Measurements from ENCODE around the gene SOX11. TPM values are rescaled to one million over a fixed set of nuclear protein-coding genes. Genes with fewer than 3 reads are reported as not detected.

Gene SOX11
- total RNA-seq, 2 donors from 2014 or later, result not detected

- no peak for DNase-seq (ENCODE audit: low spot score)
- intact Hi-C loops (cut with DNase I), result no loop called here
Observed at GRCh38 chr2:5690718-5691220, 1.4 kb upstream of the SOX11 start.

GRCh38 chr2:5691221-5691984 is 781 bp upstream of the SOX11 start:
- no peak for DNase-seq (ENCODE audit: low spot score)
- intact Hi-C loops (cut with DNase I), result no loop called here

- no peak for DNase-seq (ENCODE audit: low spot score)
- intact Hi-C loops (cut with DNase I), result no loop called here
Observed at GRCh38 chr2:5692561-5693286, 540 bp downstream of the SOX11 start.

- intact Hi-C loops (cut with DNase I), result no loop called here
- DNase-seq (ENCODE audit: low spot score), result no peak
Observed at GRCh38 chr2:5693287-5694201, 1.4 kb downstream of the SOX11 start.

- intact Hi-C loops (cut with DNase I), result no loop called here
Observed at GRCh38 chr2:5694306-5694705, 2.1 kb downstream of the SOX11 start.

GRCh38 chr2:5695654-5696403 is 3.6 kb downstream of the SOX11 start:
- DNase-seq (ENCODE audit: low spot score), result no peak
- intact Hi-C loops (cut with DNase I), result no loop called here

More at GRCh38 chr2:5694306-5694705, 2.1 kb downstream of the SOX11 start:
- DNase-seq (ENCODE audit: low spot score), result no peak

GRCh38 chr2:5696404-5696944 is 4.3 kb downstream of the SOX11 start:
- intact Hi-C loops (cut with DNase I), result no loop called here
- no peak for DNase-seq (ENCODE audit: low spot score)

- intact Hi-C loops (cut with DNase I), result no loop called here
- DNase-seq (ENCODE audit: low spot score), result no peak
Observed at GRCh38 chr2:5696945-5697521, 4.8 kb downstream of the SOX11 start.

GRCh38 chr2:5697562-5697961 is 5.4 kb downstream of the SOX11 start:
- DNase-seq (ENCODE audit: low spot score), result no peak

GRCh38 chr2:5698134-5698533 is 6.0 kb downstream of the SOX11 start:
- no peak for DNase-seq (ENCODE audit: low spot score)
- intact Hi-C loops (cut with DNase I), result no loop called here

More at GRCh38 chr2:5697562-5697961, 5.4 kb downstream of the SOX11 start:
- intact Hi-C loops (cut with DNase I), result no loop called here

- intact Hi-C loops (cut with DNase I), result no loop called here
- DNase-seq (ENCODE audit: low spot score), result no peak
Observed at GRCh38 chr2:5699963-5700362, 7.8 kb downstream of the SOX11 start.

GRCh38 chr2:5700551-5700950 is 8.4 kb downstream of the SOX11 start:
- no peak for DNase-seq (ENCODE audit: low spot score)
- intact Hi-C loops (cut with DNase I), result no loop called here

- intact Hi-C loops (cut with DNase I), result no loop called here
- no peak for DNase-seq (ENCODE audit: low spot score)
Observed at GRCh38 chr2:5701266-5701665, 9.1 kb downstream of the SOX11 start.

- intact Hi-C loops (cut with DNase I), result no loop called here
- DNase-seq (ENCODE audit: low spot score), result no peak
Observed at GRCh38 chr2:5703166-5703565, 11.0 kb downstream of the SOX11 start.

GRCh38 chr2:5705490-5705889 is 13.3 kb downstream of the SOX11 start:
- intact Hi-C loops (cut with DNase I), result no loop called here
- no peak for DNase-seq (ENCODE audit: low spot score)

GRCh38 chr2:5706717-5707455 is 14.7 kb downstream of the SOX11 start:
- intact Hi-C loops (cut with DNase I), result no loop called here
- no peak for DNase-seq (ENCODE audit: low spot score)

- no peak for DNase-seq (ENCODE audit: low spot score)
- intact Hi-C loops (cut with DNase I), result no loop called here
Observed at GRCh38 chr2:5710615-5711014, 18.4 kb downstream of the SOX11 start.

GRCh38 chr2:5713101-5713500 is 20.9 kb downstream of the SOX11 start:
- DNase-seq (ENCODE audit: low spot score), result no peak
- intact Hi-C loops (cut with DNase I), result no loop called here

All from posterior vena cava (tissue), 2 donors.